Activated T-cell treated with anti-CD3 and anti-CD28 coated beads, Interleukin-2, amount 50 U/mL, for 24 hours (primary cell): ENCODE data around the gene TLL2.

Experiments
- DNase-seq: peaks from one replicate; pipeline ENCODE4 v3.0.0-alpha.2; 2020
- H3K27ac Mint-ChIP-seq: 2 replicates; pipeline ENCODE4 v1.8.0; 2020; ENCODE audit warnings: mild to moderate bottlenecking, mixed read lengths
- H3K27me3 Mint-ChIP-seq: 2 replicates; pipeline ENCODE4 v1.8.0; 2020; ENCODE audit warnings: mixed read lengths
- H3K36me3 Mint-ChIP-seq: 2 replicates; pipeline ENCODE4 v1.8.0; 2020; ENCODE audit warnings: low read depth, mixed read lengths
- H3K4me1 Mint-ChIP-seq: 2 replicates; pipeline ENCODE4 v1.8.0; 2020; ENCODE audit warnings: low read depth, mixed read lengths
- H3K4me3 Mint-ChIP-seq: 2 replicates; pipeline ENCODE4 v1.8.0; 2020; ENCODE audit warnings: mild to moderate bottlenecking, moderate library complexity, mixed read lengths
- H3K9me3 Mint-ChIP-seq: 2 replicates; pipeline ENCODE4 v1.8.0; 2020; ENCODE audit warnings: mixed read lengths

The TLL2 gene

DNA sequence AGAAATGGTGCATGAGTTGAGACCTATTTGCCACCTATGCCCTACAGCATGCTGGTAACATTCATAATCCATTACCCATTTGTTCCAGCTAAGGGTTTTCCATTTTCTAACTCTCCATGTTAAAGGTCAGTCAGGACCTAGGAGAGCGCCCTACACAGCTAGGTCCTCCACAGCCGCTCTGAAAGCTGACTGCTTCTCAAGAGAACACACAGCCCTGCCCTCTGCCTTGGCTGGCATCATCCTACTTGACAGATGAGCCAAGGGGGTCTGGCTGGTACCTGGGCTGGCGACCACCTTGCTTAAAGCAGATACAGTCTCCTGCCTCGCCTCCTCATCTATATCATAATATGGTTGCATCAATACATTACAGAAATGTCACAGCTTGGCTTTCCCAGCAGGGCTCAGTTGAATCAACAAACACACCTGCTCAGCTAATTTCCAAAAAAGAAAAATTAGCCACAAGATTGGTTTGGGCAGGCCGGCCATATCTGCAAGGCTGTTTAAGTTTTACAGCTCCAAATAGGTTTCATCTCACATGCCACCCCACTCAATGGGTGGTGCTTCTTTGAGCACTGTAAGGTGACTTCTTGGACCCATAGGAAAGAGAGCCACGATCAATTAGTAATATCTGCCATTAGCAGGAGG is 17.3 kb downstream of the TLL2 start:
- Mint-ChIP-seq H3K36me3 (no peaks in the 10 kb centered on the region), H3K4me1 (no peaks in the 10 kb centered on the region), H3K27me3 (peaks cover 12% of the 10 kb centered on the region), H3K9me3 (no peaks in the 10 kb centered on the region), H3K4me3 (no peak overlapping the region), H3K27ac (no peak overlapping the region)
- no peak for DNase-seq

GRCh38 chr10:96495544-96495943 is 18.2 kb downstream of the TLL2 start:
- Mint-ChIP-seq H3K9me3 (no peaks in the 10 kb centered on the region), H3K36me3 (no peaks in the 10 kb centered on the region), H3K27ac (no peak overlapping the region), H3K4me3 (no peak overlapping the region), H3K4me1 (no peaks in the 10 kb centered on the region), H3K27me3 (peaks cover 12% of the 10 kb centered on the region)
- DNase-seq = no peak

DNA sequence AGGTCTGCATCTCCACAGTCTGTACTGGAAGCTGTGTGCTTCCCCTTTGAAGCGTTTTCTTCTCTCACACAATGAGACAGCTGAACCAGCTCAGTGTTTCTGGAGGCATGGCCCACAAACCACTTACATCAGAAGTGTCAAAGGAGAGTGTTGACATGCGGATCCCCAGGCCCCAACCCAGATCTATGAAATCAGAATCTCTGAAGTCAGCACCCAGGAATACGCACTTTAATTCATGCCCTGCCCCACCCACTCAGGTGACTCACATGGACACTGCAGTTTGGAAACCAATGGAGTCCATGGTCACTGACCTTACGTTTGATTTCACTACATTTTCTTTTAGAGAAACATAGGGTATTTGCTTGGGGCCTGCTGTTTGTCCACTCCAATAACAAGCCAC is 19.0 kb downstream of the TLL2 start:
- no peaks in the 10 kb centered on the region for H3K4me1 Mint-ChIP-seq

DNA sequence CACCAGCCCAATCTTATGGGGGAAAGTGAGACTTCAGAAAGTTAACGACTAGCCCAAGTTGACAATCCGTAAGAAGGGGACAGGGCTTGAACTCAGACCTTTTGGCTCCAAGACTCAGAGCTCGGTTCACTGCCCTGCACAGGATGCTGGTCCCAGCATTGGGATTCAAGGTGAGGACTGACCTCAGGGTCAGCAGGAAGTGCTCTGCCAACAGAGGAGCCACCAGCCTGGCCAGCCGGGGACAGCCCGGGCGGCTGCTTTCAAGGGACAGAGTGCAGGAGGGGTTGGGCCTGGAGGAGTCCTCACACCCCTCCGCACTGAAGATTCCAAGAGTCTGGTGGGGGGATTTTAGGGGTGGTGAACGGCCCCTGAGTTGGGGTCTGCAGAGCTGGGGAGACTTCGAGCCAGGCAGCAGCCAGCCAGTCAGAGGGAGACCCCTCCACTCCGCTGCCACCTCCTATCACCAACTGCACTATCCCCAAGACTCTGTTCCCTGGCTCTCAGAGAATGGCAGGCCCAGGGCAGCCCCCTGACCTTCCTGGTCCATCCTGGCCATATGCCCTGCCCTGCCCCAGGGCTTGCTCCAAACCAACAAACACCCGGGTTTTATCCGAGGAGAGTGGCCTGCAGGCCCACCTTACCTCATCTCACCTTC is 19.7 kb downstream of the TLL2 start:
- H3K9me3 Mint-ChIP-seq = no peaks in the 10 kb centered on the region
- no peaks in the 10 kb centered on the region for H3K4me1 Mint-ChIP-seq

More for the DNA sequence above, 19.0 kb downstream of the TLL2 start:
- Mint-ChIP-seq H3K36me3 (no peaks in the 10 kb centered on the region), H3K27ac (no peak overlapping the region), H3K27me3 (peaks cover 12% of the 10 kb centered on the region), H3K9me3 (no peaks in the 10 kb centered on the region), H3K4me3 (no peak overlapping the region)
- no peak for DNase-seq

GRCh38 chr10:96493254-96493653 is 20.5 kb downstream of the TLL2 start:
- Mint-ChIP-seq H3K4me1 (no peaks in the 10 kb centered on the region), H3K4me3 (no peak overlapping the region), H3K27ac (no peak overlapping the region), H3K9me3 (no peaks in the 10 kb centered on the region), H3K27me3 (peaks cover 22% of the 10 kb centered on the region), H3K36me3 (no peaks in the 10 kb centered on the region)
- no peak for DNase-seq

More for the DNA sequence above, 19.7 kb downstream of the TLL2 start:
- no peak for DNase-seq
- Mint-ChIP-seq H3K4me3 (no peak overlapping the region), H3K27ac (no peak overlapping the region), H3K27me3 (peaks cover 15% of the 10 kb centered on the region), H3K36me3 (no peaks in the 10 kb centered on the region)

DNA sequence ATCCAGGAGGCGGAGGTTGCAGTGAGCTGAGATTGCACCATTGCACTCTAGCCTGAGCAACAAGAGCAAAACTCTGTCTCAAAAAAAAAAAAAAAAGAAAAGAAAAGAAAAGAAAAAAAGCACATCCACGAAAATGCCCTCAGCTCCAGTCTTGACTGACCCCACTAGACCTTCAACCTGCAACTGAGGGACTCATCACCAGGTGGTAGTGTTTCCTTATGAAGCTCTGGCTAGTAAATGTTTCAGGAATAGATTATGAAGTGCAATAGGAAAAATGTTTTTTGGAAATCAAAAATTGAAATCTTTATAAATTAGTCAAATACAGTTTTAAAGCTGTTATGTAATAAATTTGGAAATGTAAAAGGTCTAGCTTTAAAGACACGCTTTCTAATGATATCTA is 22.4 kb downstream of the TLL2 start:
- Mint-ChIP-seq H3K36me3 (no peaks in the 10 kb centered on the region), H3K27ac (no peak overlapping the region), H3K4me3 (no peak overlapping the region), H3K9me3 (no peaks in the 10 kb centered on the region), H3K27me3 (peaks cover 24% of the 10 kb centered on the region), H3K4me1 (no peaks in the 10 kb centered on the region)
- no peak for DNase-seq

GRCh38 chr10:96488161-96488935 is 25.4 kb downstream of the TLL2 start:
- Mint-ChIP-seq H3K4me3 (no peak overlapping the region), H3K36me3 (no peaks in the 10 kb centered on the region), H3K4me1 (no peaks in the 10 kb centered on the region), H3K9me3 (no peaks in the 10 kb centered on the region), H3K27me3 (peaks cover 28% of the 10 kb centered on the region), H3K27ac (no peak overlapping the region)
- DNase-seq = no peak

- Mint-ChIP-seq H3K27me3 (peaks cover 39% of the 10 kb centered on the region), H3K4me1 (no peaks in the 10 kb centered on the region), H3K36me3 (no peaks in the 10 kb centered on the region), H3K4me3 (no peak overlapping the region), H3K27ac (no peak overlapping the region), H3K9me3 (no peaks in the 10 kb centered on the region)
- DNase-seq = no peak
Observed at GRCh38 chr10:96482815-96483588, 30.7 kb downstream of the TLL2 start.

DNA sequence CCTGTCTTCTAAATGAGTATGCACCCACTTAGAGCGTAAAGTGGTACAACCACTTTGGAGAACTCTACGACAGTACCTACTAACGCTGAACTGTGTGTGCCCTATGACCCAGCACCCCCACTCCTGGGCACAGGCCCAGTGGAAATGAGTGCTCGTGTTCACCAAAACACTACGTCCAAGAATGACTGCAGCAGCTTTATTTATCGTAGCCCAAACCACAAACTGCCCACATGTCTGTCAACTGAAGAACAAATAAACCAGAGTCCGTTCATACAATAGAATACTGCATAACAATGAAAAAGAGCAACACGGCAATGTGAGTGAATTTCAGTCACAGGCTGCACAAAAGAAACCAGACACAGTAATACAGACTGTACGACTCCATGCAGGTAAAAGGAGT is 35.4 kb downstream of the TLL2 start:
- no peak overlapping the region for H3K4me3 Mint-ChIP-seq
- DNase-seq = no peak
- H3K36me3 Mint-ChIP-seq = no peaks in the 10 kb centered on the region
- H3K4me1 Mint-ChIP-seq = no peaks in the 10 kb centered on the region
- H3K27me3 Mint-ChIP-seq = peaks cover 37% of the 10 kb centered on the region
- no peak overlapping the region for H3K27ac Mint-ChIP-seq
- no peaks in the 10 kb centered on the region for H3K9me3 Mint-ChIP-seq

GRCh38 chr10:96473866-96474265 is 39.9 kb downstream of the TLL2 start:
- H3K9me3 Mint-ChIP-seq = no peaks in the 10 kb centered on the region
- H3K27me3 Mint-ChIP-seq = peaks cover 33% of the 10 kb centered on the region
- H3K4me3 Mint-ChIP-seq = no peak overlapping the region
- DNase-seq = no peak
- H3K4me1 Mint-ChIP-seq = no peaks in the 10 kb centered on the region
- H3K27ac Mint-ChIP-seq = no peak overlapping the region
- H3K36me3 Mint-ChIP-seq = no peaks in the 10 kb centered on the region

GRCh38 chr10:96470116-96470743 is 43.5 kb downstream of the TLL2 start:
- Mint-ChIP-seq H3K27ac (no peak overlapping the region), H3K4me1 (no peaks in the 10 kb centered on the region), H3K4me3 (no peak overlapping the region), H3K36me3 (no peaks in the 10 kb centered on the region), H3K27me3 (peaks cover 47% of the 10 kb centered on the region), H3K9me3 (no peaks in the 10 kb centered on the region)
- peak; percentile 37 for DNase-seq

DNA sequence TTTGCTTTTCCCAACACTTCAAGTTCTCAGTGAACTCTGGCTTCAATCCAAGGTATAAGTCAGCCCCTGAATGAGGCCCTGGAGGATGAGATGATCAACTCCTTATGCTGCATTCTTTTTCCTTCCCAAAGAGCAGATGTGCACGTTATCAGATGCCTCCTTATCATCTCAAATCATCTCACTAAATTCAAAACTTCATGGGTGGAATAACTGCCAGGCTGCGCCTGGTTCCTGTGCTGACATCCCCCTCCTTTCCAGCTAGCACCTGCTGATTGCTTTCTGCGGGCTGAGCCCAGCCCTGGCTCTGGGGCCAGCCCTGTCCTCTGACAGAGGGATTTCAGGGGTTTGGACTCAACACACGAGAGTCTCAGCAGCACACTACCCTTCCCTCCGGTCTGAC is 44.9 kb downstream of the TLL2 start:
- H3K27me3 Mint-ChIP-seq = peaks cover 45% of the 10 kb centered on the region
- DNase-seq = no peak

DNA sequence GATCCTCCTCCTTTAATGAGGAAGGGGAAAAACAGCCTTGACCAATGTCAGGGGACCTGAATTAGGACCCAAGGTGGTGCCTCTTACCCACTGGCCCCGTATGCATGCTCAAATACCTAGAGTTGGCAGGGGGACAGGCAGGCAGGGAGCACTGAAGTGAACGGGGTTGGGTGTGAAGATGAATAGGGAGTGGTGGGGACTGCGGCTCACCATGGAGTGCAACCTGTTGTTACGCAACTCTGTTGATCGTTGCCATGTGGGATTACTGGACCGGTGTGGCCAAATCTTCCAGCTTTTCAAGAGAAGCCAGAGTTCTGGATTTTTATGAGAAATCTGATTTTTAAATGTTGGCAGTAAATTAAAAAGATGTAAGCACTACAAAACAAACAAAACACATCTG is 48.1 kb downstream of the TLL2 start:
- no peak overlapping the region for H3K4me3 Mint-ChIP-seq
- no peaks in the 10 kb centered on the region for H3K36me3 Mint-ChIP-seq
- peaks cover 6% of the 10 kb centered on the region for H3K9me3 Mint-ChIP-seq
- H3K27me3 Mint-ChIP-seq = peaks cover 42% of the 10 kb centered on the region
- H3K27ac Mint-ChIP-seq = no peak overlapping the region
- no peak for DNase-seq
- no peaks in the 10 kb centered on the region for H3K4me1 Mint-ChIP-seq

More for the DNA sequence above, 44.9 kb downstream of the TLL2 start:
- no peaks in the 10 kb centered on the region for H3K4me1 Mint-ChIP-seq
- no peak overlapping the region for H3K27ac Mint-ChIP-seq
- no peak overlapping the region for H3K4me3 Mint-ChIP-seq
- no peaks in the 10 kb centered on the region for H3K9me3 Mint-ChIP-seq
- H3K36me3 Mint-ChIP-seq = no peaks in the 10 kb centered on the region

- Mint-ChIP-seq H3K4me3 (no peak overlapping the region), H3K9me3 (peaks cover 9% of the 10 kb centered on the region), H3K27ac (no peak overlapping the region), H3K4me1 (no peaks in the 10 kb centered on the region), H3K36me3 (no peaks in the 10 kb centered on the region), H3K27me3 (peaks cover 33% of the 10 kb centered on the region)
- no peak for DNase-seq
Observed at GRCh38 chr10:96463562-96463961, 50.2 kb downstream of the TLL2 start.
